H1 (cell line): ENCODE results near the gene NDUFS4. TPM values are rescaled to one million over a fixed set of nuclear protein-coding genes. Genes with fewer than 3 reads are reported as not detected.

Experiments used
- ATF3 ChIP-seq: IDR thresholded peaks from 2 replicates; pipeline ENCODE4 v1.6.1; 2011; ENCODE audit warnings: low read depth, mild to moderate bottlenecking, low read length; ENCODE audit not compliant: insufficient read depth
- BACH1 ChIP-seq: IDR thresholded peaks from 2 replicates; pipeline ENCODE4 v1.6.1; 2012; ENCODE audit warnings: low read length, improper control_type of control experiment
- CTCF ChIP-seq, 3 experiments: IDR thresholded peaks; 1 replicate in 2 of 3; 2 replicates in 1 of 3; pipeline versions ENCODE4 v1.5.1 to v1.6.1; 2011; ENCODE audit warnings: low read length in 3 of 3, mild to moderate bottlenecking in 3 of 3, inconsistent platforms in 2 of 3, low read depth in 1 of 3, moderate library complexity in 1 of 3; ENCODE audit not compliant: insufficient read depth in 1 of 3; ENCODE audit errors: control extremely low read depth in 1 of 3
- E2F6 ChIP-seq: IDR thresholded peaks from 2 replicates; pipeline ENCODE4 v1.6.1; 2012; ENCODE audit warnings: inconsistent platforms
- FOSL1 ChIP-seq: IDR thresholded peaks from 2 replicates; pipeline ENCODE4 v1.6.1; 2011; ENCODE audit warnings: mild to moderate bottlenecking, low read depth, low read length, moderate library complexity; ENCODE audit not compliant: insufficient read depth
- GTF2F1 ChIP-seq: IDR thresholded peaks from 2 replicates; pipeline ENCODE4 v1.6.1; 2012; ENCODE audit warnings: low read depth, low read length, improper control_type of control experiment, borderline replicate concordance
- KDM1A ChIP-seq: fragments of 200-600, 300-600 bp; sonication (generic); IDR thresholded peaks from 2 replicates; pipeline ENCODE4 v1.7.1; 2016; ENCODE audit warnings: mild to moderate bottlenecking, low read length, borderline replicate concordance
- MAX ChIP-seq: IDR thresholded peaks from 2 replicates; pipeline ENCODE4 v1.6.1; 2012; ENCODE audit warnings: inconsistent platforms
- RBBP5 ChIP-seq: IDR thresholded peaks from 2 replicates; pipeline ENCODE4 v1.7.1; 2012; ENCODE audit warnings: low read depth, mild to moderate bottlenecking, inconsistent platforms, low read length, moderate library complexity, borderline replicate concordance
- RNF2 ChIP-seq: fragments of 200-900, 300-1000 bp; sonication (generic); IDR thresholded peaks from 2 replicates; pipeline ENCODE4 v1.7.1; 2016; ENCODE audit warnings: borderline replicate concordance, low read depth, mild to moderate bottlenecking, antibody characterized with exemption, low read length; ENCODE audit not compliant: poor library complexity, severe bottlenecking; ENCODE audit errors: missing control alignments
- RXRA ChIP-seq: IDR thresholded peaks from 2 replicates; pipeline ENCODE4 v1.6.1; 2011; ENCODE audit warnings: low read depth, mild to moderate bottlenecking, low read length, moderate library complexity; ENCODE audit not compliant: insufficient read depth
- SAP30 ChIP-seq: fragments of 300-600 bp; sonication (generic); IDR thresholded peaks from 2 replicates; pipeline ENCODE4 v1.7.1; 2012; ENCODE audit warnings: low read length, moderate library complexity, mild to moderate bottlenecking, inconsistent platforms; ENCODE audit not compliant: insufficient read depth, insufficient replicate concordance
- SIN3A ChIP-seq, 2 experiments: IDR thresholded peaks in 1 of 2; conservative IDR thresholded peaks in 1 of 2; 2 replicates each; pipeline ENCODE4 v1.6.1; 2011 to 2012; ENCODE audit warnings: low read length in 2 of 2, improper control_type of control experiment in 1 of 2, low read depth in 1 of 2, mild to moderate bottlenecking in 1 of 2
- SIRT6 ChIP-seq: IDR thresholded peaks from one replicate; pipeline ENCODE4 v1.7.1; 2012; ENCODE audit warnings: low read length, inconsistent platforms
- SUZ12 ChIP-seq: fragments of 200-600 bp; sonication (generic); IDR thresholded peaks from 2 replicates; pipeline ENCODE4 v1.6.1; 2012; ENCODE audit warnings: mild to moderate bottlenecking, inconsistent platforms, low read length, moderate library complexity, mixed read lengths
- TAF1 ChIP-seq: IDR thresholded peaks from 2 replicates; pipeline ENCODE4 v1.6.1; 2011; ENCODE audit warnings: mild to moderate bottlenecking, low read depth, low read length
- USF2 ChIP-seq: IDR thresholded peaks from 2 replicates; pipeline ENCODE4 v1.6.1; 2011; ENCODE audit warnings: low read length, improper control_type of control experiment
- YY1 ChIP-seq: IDR thresholded peaks from 2 replicates; pipeline ENCODE4 v1.6.1; 2011; ENCODE audit warnings: low read depth, mild to moderate bottlenecking, low read length
- polyA plus RNA-seq, 7 experiments: library from polyadenylated mRNA; depleted of rRNA in 3 of 7; stranded (reverse) in 5 of 7; unstranded in 2 of 7; fragments of >200 nt in 5 of 7; fragments of 200-250 nt in 2 of 7; gene quantifications; 1 replicate in 5 of 7; 2 replicates in 1 of 7; 4 replicates in 1 of 7; pipeline versions ENCODE4 v1.2.1 to v1.2.3, GENCODE V29; 2011 to 2013; ENCODE audit warnings: missing spikeins in 2 of 7, mixed read lengths in 2 of 7
- total RNA-seq: library from RNA; stranded (reverse); fragmentation: NEBNext Ultra II Directional; extraction: Animal tissue kit (Norgen Biotek cat#: 25700); gene quantifications from 2 replicates; pipeline ENCODE4 v1.2.1, GENCODE V29; 2021

Gene NDUFS4
- total and polyA plus RNA-seq, 2 of the 8 experiments (the other 6 are each of a cell fraction or from before 2014, with no cell fraction given), result 74.6 to 75.9 TPM

- TF ChIP-seq RNF2 (no peak), FOSL1 (no peak), SAP30 (no peak), RBBP5 (no peak), SIRT6 (no peak), CTCF (IDR thresholded peaks at IDR 0.05; ENCODE audit: control extremely low read depth in 1 of 3, insufficient read depth in 1 of 3, low read depth in 1 of 3, low read length in 3 of 3) (no peak), USF2 (peak; percentile 77), ATF3 (0 out of 2 replicates have a peak, but pooled peaks have one; percentile 10), SUZ12 (no peak), KDM1A (no peak), MAX (peak; percentile 55), TAF1 (no peak), E2F6 (no peak), SIN3A (conservative IDR thresholded peaks at IDR 0.05 in 1 of 2, IDR thresholded peaks at IDR 0.05 in 1 of 2; ENCODE audit: low read depth in 1 of 2, low read length in 2 of 2) (0 out of 4 replicates have a peak, but pooled peaks have one; percentile 68 to 69), GTF2F1 (no peak), RXRA (no peak), YY1 (0 out of 2 replicates have a peak, but pooled peaks have one; percentile 13), BACH1 (no peak)
These were observed 14.7 kb upstream of the NDUFS4 start (continued) for GRCh38 chr5:53545744-53546143.
